Omental fat pad (tissue), 4 donors: Measurements from ENCODE around the gene FHOD3. TPM values are rescaled to one million over a fixed set of nuclear protein-coding genes. Genes with fewer than 3 reads are reported as not detected.

Experiments
- ATAC-seq: fragments of 150-250 bp; one replicate; pipeline ENCODE4 v1.9.1; 2016; ENCODE audit warnings: mild to moderate bottlenecking, moderate library complexity; ENCODE audit not compliant: low FRiP score
- DNase-seq: peaks from one replicate; pipeline ENCODE4 v3.0.0-alpha.2; 2019; ENCODE audit warnings: low spot score
- CTCF ChIP-seq, 3 donors: fragments of 450-650 bp; IDR thresholded peaks; one replicate each; pipeline ENCODE4 v1.5.1; 2016 to 2017; ENCODE audit warnings: antibody characterized with exemption in 3 of 3, mild to moderate bottlenecking in 3 of 3, moderate library complexity in 2 of 3
- total RNA-seq, 4 donors: library from RNA; depleted of rRNA; stranded (reverse); fragments of >200 nt; gene quantifications; one replicate each; pipeline ENCODE4 v1.1.0, GENCODE V29; 2016

Gene FHOD3
- total RNA-seq, 4 donors from 2014 or later = 0.96 to 3.8 (median 2.3) TPM

- DNase-seq = no peak
- TF ChIP-seq CTCF (IDR thresholded peaks at IDR 0.05) = no peak
- no peak for ATAC-seq
Observed at GRCh38 chr18:36629138-36629530, 331.6 kb downstream of the FHOD3 start.

DNA sequence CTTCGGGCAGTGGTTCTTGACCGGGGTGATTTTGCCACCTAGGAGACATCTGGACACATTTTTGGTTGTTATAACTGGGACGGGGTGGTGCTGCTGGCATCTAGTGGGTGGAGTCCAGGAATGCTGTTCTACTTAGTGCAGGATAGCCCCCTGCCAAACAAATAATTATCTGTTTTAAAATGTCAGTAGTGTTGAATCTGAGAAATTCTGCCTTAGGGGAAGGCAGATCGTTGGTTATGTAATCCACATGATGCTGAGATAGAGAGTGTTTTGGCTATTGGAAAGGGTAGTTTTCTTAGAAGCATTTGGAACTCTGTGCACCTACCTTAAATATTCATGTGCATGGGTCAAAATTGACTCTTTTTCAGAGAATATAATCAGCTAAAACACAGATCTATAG is 332.3 kb downstream of the FHOD3 start:
- no peak for ATAC-seq
- TF ChIP-seq CTCF (IDR thresholded peaks at IDR 0.05) = no peak
- DNase-seq = no peak

- no peak for DNase-seq
- ATAC-seq = no peak
- TF ChIP-seq CTCF (IDR thresholded peaks at IDR 0.05) = no peak
Observed at GRCh38 chr18:36630917-36631316, 333.4 kb downstream of the FHOD3 start.

DNA sequence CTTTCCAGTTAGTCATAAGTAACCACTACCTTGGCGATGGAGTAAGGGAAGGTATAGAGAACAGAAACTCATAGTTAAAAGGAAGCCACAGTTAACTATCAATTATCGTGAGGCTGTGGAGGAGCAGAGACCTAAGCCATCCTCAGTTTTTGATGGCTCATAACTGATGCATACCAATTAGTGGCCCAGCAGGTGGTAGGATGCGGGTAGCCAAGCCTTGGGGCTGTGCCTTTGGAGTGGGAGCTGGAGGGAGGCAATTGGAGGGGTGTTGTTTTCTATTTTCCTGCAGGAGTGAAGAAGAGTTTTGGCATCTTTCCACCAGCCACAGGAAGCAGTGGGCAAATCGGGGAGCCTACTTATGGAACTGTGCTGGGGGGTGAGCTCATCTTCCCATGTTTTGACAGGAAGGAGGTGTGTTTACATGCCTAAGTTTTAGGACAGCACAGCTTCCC is 336.5 kb downstream of the FHOD3 start:
- ATAC-seq (no peak), DNase-seq (no peak)
- TF ChIP-seq CTCF (IDR thresholded peaks at IDR 0.05) = no peak

DNA sequence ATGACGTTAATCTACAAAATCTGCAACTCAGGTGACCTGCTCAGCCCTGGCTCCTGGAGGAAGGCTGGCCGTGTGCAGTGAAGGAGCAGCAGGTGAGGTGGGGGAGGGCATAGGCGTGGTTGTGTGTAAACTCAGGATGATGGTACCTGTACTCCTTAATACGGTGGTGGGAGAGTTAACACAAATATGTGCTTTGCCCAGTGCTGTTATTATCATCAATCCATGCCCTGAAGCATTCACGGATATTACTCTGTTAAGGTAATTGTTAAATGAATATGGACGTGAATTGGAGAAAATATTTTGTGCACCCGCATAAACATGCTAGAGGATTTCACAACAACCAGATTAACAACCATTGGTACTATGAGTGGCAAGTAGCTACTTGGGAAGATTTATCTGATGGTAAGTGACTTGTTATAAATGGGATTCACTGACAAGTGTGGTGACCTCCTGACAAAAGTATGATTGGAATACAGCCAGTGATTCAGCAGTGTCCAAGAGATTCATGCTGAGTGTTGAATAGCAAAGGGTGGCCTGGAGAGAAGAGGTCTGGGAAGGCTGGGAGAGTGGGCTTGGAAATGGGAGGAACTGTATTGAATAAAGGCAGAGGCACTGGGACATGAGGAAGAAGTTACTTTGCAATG is 337.2 kb downstream of the FHOD3 start:
- no peak for ATAC-seq
- DNase-seq = no peak

GRCh38 chr18:36635414-36636096 is 338.0 kb downstream of the FHOD3 start:
- no peak for TF ChIP-seq CTCF (IDR thresholded peaks at IDR 0.05)

More for the DNA sequence above, 337.2 kb downstream of the FHOD3 start:
- no peak for TF ChIP-seq CTCF (IDR thresholded peaks at IDR 0.05)

More at GRCh38 chr18:36635414-36636096, 338.0 kb downstream of the FHOD3 start:
- ATAC-seq (no peak), DNase-seq (no peak)
